Lower leg skin (tissue), 4 donors: ENCODE data around the gene GABRE. TPM values are rescaled to one million over a fixed set of nuclear protein-coding genes. Genes with fewer than 3 reads are reported as not detected.

Experiments
- DNase-seq, 2 donors: peaks; one replicate each; pipeline ENCODE4 v3.0.0-alpha.2; 2019; ENCODE audit warnings: low spot score in 2 of 2
- H3K4me3 ChIP-seq: fragments of 200-600 bp; sonication (generic); 2 replicates; pipeline ENCODE4 v1.5.1; 2017; ENCODE audit warnings: mild to moderate bottlenecking, low read depth; ENCODE audit not compliant: poor library complexity, severe bottlenecking
- CTCF ChIP-seq, 3 donors: fragments of 450-650 bp; IDR thresholded peaks; one replicate each; pipeline ENCODE4 v1.5.1; 2016; ENCODE audit warnings: antibody characterized with exemption in 3 of 3, mild to moderate bottlenecking in 3 of 3, moderate library complexity in 2 of 3
- POLR2A ChIP-seq, 2 donors: fragments of 450-650 bp; IDR thresholded peaks; one replicate each; pipeline ENCODE4 v1.6.1; 2016 to 2017; ENCODE audit warnings: antibody characterized with exemption in 2 of 2, mild to moderate bottlenecking in 1 of 2, moderate library complexity in 1 of 2
- WGBS, 2 donors: methylation state at CpG; one replicate each; pipeline ENCODE4 v1.1.5; 2018; 5-methylcytosine and 5-hydroxymethylcytosine counted together
- intact Hi-C: fragments of 100-400 bp; cut with DNase I; formaldehyde crosslinking; loops from one replicate; pipeline ENCODE4 v1.15.0; 2023; ENCODE audit warnings: low total_unique reads
- total RNA-seq, 4 donors: library from RNA; depleted of rRNA; stranded (reverse); fragments of >200 nt; gene quantifications; one replicate each; pipeline ENCODE4 v1.1.0, GENCODE V29; 2016

Gene GABRE
- total RNA-seq, 4 donors from 2014 or later: 17.2 to 55.8 (median 27.8) TPM

- 9 to 27% methylated on average over 3 of the region's 3 CpGs for WGBS, 2 donors
- intact Hi-C loops: no loop called here
- no peak overlapping the region for H3K4me3 ChIP-seq
- TF ChIP-seq CTCF (IDR thresholded peaks at IDR 0.05) (no peak), POLR2A (IDR thresholded peaks at IDR 0.05) (no peak)
- DNase-seq: peak in 1 of 2 donors; percentile 70
These were observed 9.9 kb upstream of the GABRE start for GRCh38 chrX:151984328-151984727.

GRCh38 chrX:151983186-151983585, 8.7 kb upstream of the GABRE start:
- no peak for TF ChIP-seq POLR2A (IDR thresholded peaks at IDR 0.05)
- no peak for TF ChIP-seq CTCF (IDR thresholded peaks at IDR 0.05)
- no peak overlapping the region for H3K4me3 ChIP-seq
- peak in 1 of 2 donors; percentile 13 for DNase-seq
- intact Hi-C loops: no loop called here

GRCh38 chrX:151982222-151982621, 7.7 kb upstream of the GABRE start:
- TF ChIP-seq POLR2A (IDR thresholded peaks at IDR 0.05) (no peak), CTCF (IDR thresholded peaks at IDR 0.05) (no peak)
- DNase-seq: no peak
- intact Hi-C loops: no loop called here
- 9 to 51% methylated on average over 3 of the region's 3 CpGs for WGBS, 2 donors
- no peak overlapping the region for H3K4me3 ChIP-seq

- DNase-seq: no peak
- WGBS, 2 donors: 27 to 38% methylated on average over 2 of the region's 2 CpGs
- no peak overlapping the region for H3K4me3 ChIP-seq
- no peak for TF ChIP-seq POLR2A (IDR thresholded peaks at IDR 0.05)
- no peak for TF ChIP-seq CTCF (IDR thresholded peaks at IDR 0.05)
- intact Hi-C loops: no loop called here
These were observed 6.7 kb upstream of the GABRE start for GRCh38 chrX:151981129-151981528.

GRCh38 chrX:151977923-151978322, 3.4 kb upstream of the GABRE start:
- WGBS, 2 donors: 29 to 79% methylated on average over 1 of the region's 1 CpG
- H3K4me3 ChIP-seq: no peak overlapping the region
- no peak for DNase-seq
- TF ChIP-seq POLR2A (IDR thresholded peaks at IDR 0.05): no peak
- TF ChIP-seq CTCF (IDR thresholded peaks at IDR 0.05): no peak
- intact Hi-C loops: no loop called here

- intact Hi-C loops: no loop called here
- WGBS, 2 donors: 48% methylated on average over 5 of the region's 5 CpGs
- TF ChIP-seq POLR2A (IDR thresholded peaks at IDR 0.05) (no peak), CTCF (IDR thresholded peaks at IDR 0.05) (no peak)
- H3K4me3 ChIP-seq: no peak overlapping the region
- DNase-seq: no peak
These were observed 2.5 kb upstream of the GABRE start for GRCh38 chrX:151977009-151977408.
